Thyroid gland (tissue), 4 donors: ENCODE measurements around the gene CACUL1. TPM values are rescaled to one million over a fixed set of nuclear protein-coding genes. Genes with fewer than 3 reads are reported as not detected.

Experiments
- DNase-seq, 2 donors: peaks; one replicate each; pipeline ENCODE4 v3.0.0-alpha.2; 2019
- H3K27ac ChIP-seq, 3 donors: fragments of 200-600 bp; sonication (generic); 1 replicate in 2 of 3; 2 replicates in 1 of 3; pipeline ENCODE4 v1.5.1; 2016 to 2019; ENCODE audit warnings: mild to moderate bottlenecking in 1 of 3, moderate library complexity in 1 of 3
- H3K27me3 ChIP-seq: fragments of 200-600 bp; sonication (generic); one replicate; pipeline ENCODE4 v1.5.1; 2019
- H3K36me3 ChIP-seq, 2 donors: fragments of 200-600 bp; sonication (generic); one replicate each; pipeline ENCODE4 v1.5.1; 2016 to 2019
- H3K4me1 ChIP-seq, 2 donors: fragments of 200-600 bp; sonication (generic); one replicate each; pipeline ENCODE4 v1.5.1; 2017 to 2019
- H3K4me3 ChIP-seq, 3 donors: fragments of 200-600 bp; sonication (generic); replicated peaks in 1 of 3; 1 replicate in 2 of 3; 2 replicates in 1 of 3; pipeline ENCODE4 v1.5.1; 2016; ENCODE audit warnings: mild to moderate bottlenecking in 1 of 3
- H3K9me3 ChIP-seq: fragments of 200-600 bp; sonication (generic); one replicate; pipeline ENCODE4 v1.5.1; 2017
- POLR2A ChIP-seq, 2 donors: fragments of 450-650 bp; IDR thresholded peaks; one replicate each; pipeline ENCODE4 v1.6.1; 2017; ENCODE audit warnings: antibody characterized with exemption in 2 of 2, mild to moderate bottlenecking in 2 of 2, moderate library complexity in 1 of 2
- WGBS, 2 donors: methylation state at CpG; one replicate each; pipeline ENCODE4 v1.1.5; 2017; 5-methylcytosine and 5-hydroxymethylcytosine counted together
- intact Hi-C: fragments of 100-400 bp; cut with DNase I; formaldehyde crosslinking; loops from one replicate; pipeline ENCODE4 v1.15.1; 2023
- total RNA-seq, 4 donors: library from RNA; depleted of rRNA; stranded (reverse); fragments of >200 nt; gene quantifications; one replicate each; pipeline ENCODE4 v1.2.3, GENCODE V29; 2016
- TF ChIP-seq, protein P1 (sequence below), 6 experiments: fragments of 200-600 bp in 3 of 6; fragments of 450-650 bp in 3 of 6; sonication (generic) in 3 of 6; IDR thresholded peaks; one replicate each; pipeline ENCODE4 v1.5.1; 2016 to 2019; ENCODE audit warnings: antibody characterized with exemption in 6 of 6, mild to moderate bottlenecking in 2 of 6, inconsistent platforms in 1 of 6, moderate library complexity in 1 of 6

Gene CACUL1
- 10 to 100 TPM; 23.0 to 36.8 (median 31.5) TPM for total RNA-seq

DNA sequence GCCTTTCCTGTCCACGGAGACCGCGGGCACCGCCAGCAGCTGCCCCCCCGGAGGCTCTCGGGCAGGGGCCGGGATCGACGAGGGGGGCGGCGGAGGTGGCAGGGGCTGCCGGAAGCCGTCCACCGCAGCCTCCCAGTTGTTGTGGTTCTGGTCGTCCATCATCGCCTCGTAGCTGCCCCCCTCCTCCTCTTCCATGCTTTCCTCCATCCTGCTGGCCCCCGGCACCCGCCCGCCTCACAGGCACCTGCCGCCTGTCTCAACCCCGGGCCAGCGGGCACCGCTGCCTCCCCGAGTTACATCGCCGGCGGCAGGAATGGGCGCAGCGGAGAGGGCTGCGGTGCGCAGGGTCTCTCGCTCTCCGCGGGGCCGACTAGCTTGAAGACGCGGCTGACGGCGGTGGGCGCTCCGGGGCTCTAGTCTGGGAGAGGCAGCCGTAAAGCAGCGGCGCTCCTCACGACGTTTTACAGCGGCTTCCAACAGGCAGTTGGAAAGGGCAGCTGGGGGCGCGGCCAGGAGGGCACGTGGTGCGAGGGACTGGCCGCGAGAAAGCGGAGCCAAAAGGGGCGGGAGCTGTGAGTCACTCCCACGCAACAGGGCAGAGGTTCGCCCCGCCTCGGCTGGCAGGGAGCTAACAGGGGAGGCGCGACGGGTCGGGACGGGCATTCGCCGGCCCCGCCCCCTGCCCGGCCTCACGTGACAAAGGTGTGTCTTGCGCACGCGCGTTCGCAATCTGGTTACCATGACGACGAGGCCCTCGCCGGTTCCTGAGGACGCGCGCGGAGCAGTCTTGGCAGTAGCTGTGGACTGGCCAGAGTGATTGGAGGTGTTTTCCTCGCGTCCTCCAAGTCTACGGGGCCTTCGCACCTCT is at the start of gene CACUL1:
Gene CACUL1, minus strand, starts transcription at position 415 of the 868 bp plus-strand sequence. Its CDS starts 208 bp downstream, at position 207.
- WGBS, 2 donors = 0% methylated on average over 3 to 53 of the region's 87 CpGs
- Histone ChIP-seq H3K9me3 (no peaks in the 10 kb centered on the region), H3K27ac (peak within 1 kb of the TSS; percentile 89 to 94 (median 92)), H3K4me1 (peaks cover 24 to 27% of the 10 kb centered on the region in 2 donors), H3K36me3 (no peaks in the 10 kb centered on the region), H3K4me3 (peak within 1 kb of the TSS; percentile 75 to 96 (median 90)), H3K27me3 (no peaks in the 10 kb centered on the region)
- intact Hi-C loops = no loop called here
- peak; percentile 100 for DNase-seq
- TF ChIP-seq, protein P1, sequence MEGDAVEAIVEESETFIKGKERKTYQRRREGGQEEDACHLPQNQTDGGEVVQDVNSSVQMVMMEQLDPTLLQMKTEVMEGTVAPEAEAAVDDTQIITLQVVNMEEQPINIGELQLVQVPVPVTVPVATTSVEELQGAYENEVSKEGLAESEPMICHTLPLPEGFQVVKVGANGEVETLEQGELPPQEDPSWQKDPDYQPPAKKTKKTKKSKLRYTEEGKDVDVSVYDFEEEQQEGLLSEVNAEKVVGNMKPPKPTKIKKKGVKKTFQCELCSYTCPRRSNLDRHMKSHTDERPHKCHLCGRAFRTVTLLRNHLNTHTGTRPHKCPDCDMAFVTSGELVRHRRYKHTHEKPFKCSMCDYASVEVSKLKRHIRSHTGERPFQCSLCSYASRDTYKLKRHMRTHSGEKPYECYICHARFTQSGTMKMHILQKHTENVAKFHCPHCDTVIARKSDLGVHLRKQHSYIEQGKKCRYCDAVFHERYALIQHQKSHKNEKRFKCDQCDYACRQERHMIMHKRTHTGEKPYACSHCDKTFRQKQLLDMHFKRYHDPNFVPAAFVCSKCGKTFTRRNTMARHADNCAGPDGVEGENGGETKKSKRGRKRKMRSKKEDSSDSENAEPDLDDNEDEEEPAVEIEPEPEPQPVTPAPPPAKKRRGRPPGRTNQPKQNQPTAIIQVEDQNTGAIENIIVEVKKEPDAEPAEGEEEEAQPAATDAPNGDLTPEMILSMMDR (IDR thresholded peaks at IDR 0.05) = no peak
- TF ChIP-seq POLR2A (IDR thresholded peaks at IDR 0.05) = peak in 1 of 2 donors; percentile 98

DNA sequence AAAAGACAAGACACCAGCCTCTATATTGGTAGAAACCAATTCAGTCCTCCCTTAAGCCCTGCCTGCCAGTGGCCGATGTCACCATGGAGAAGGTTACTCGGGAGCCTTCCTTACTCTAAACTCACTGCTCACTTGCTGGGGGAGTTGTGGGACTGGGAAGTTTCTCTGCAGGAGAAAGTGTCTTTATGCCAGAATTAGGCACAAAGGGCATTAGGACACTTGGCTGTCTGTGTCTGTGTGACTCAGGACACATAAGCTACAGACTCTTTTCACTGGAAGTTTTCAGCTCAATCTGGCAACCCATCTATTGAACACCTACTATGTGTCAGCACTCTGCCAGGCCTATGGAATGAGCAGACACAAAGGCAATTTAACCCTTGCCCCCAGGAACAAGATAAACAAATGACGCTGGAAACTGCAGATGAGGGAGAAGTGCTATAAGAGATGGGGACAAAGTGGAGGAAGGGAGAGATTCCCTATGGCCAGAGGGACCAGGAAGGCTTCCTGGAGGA is 49.5 kb upstream of the CACUL1 start:
- H3K4me3 ChIP-seq = no peak overlapping the region
- no peak for TF ChIP-seq POLR2A (IDR thresholded peaks at IDR 0.05)
- TF ChIP-seq, protein P1 (IDR thresholded peaks at IDR 0.05) = no peak
- intact Hi-C loops = loop anchor here (10.0 kb wide), 1 partner anchor 240 kb away; no protein-coding TSS in a partner anchor
- no peaks in the 10 kb centered on the region for H3K9me3 ChIP-seq
- WGBS, 2 donors = 51 to 58% methylated on average over 3 of the region's 3 CpGs
- no peak overlapping the region for H3K27ac ChIP-seq
- no peaks in the 10 kb centered on the region for H3K36me3 ChIP-seq
- DNase-seq = no peak
- no peaks in the 10 kb centered on the region for H3K27me3 ChIP-seq
- H3K4me1 ChIP-seq = no peaks in the 10 kb centered on the region

DNA sequence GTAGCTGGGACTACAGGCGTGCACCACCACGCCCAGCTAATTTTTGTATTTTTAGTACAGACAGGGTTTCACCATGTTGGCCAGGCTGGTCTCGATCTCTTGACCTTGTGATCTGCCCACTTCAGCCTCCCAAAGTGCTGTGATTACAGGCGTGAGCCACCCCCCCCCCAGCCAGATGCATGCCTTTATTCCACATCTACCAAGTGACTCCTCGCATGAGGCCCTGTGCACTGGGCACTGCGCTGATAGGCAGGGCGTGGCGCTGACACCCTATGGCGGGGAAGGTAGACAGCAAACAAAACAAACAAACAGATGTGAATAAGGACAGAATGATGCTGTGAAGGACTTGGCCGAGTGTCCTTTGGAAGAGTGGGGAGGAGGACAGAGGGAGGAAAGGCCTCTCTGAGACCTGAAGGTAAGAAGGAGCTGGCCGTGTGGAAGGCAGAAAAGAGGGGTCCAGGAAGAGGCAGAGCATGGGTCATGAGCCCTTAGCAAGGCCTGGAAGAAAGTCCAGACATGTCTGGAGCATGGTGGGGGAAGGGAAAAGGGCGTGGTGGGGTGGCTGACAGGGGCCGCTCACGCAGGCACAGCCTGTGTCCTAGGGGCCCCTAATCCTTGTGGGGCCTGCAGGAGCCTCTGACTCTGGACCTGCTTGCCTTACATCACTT is 47.5 kb upstream of the CACUL1 start:
- intact Hi-C loops = loop anchor here (10.0 kb wide), 1 partner anchor 237 kb away; no protein-coding TSS in a partner anchor

DNA sequence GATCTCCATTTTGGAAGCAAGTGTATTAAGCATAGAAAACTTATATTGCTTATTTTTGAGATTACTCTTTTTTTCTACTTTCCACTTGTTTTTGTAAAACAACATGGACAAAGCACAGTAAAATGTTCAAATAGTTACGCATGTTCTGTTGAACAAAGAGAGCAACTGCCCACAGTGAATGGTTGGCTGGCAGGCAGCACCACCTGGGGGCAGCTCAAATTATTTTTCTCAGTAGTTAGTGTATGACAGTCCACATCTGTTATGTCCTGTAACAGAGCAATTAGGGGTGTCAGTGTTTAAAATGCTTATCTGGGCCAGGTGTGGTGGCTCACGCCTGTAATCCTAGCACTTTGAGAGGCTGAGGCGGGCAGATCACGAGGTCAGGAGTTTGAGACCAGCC is 46.1 kb upstream of the CACUL1 start:
- peak; percentile 55 to 65 for DNase-seq

More for the DNA sequence above, 47.5 kb upstream of the CACUL1 start:
- H3K27me3 ChIP-seq = no peaks in the 10 kb centered on the region
- H3K4me1 ChIP-seq = no peaks in the 10 kb centered on the region
- no peak overlapping the region for H3K4me3 ChIP-seq
- WGBS, 2 donors = 85 to 94% methylated on average over 14 of the region's 14 CpGs
- no peaks in the 10 kb centered on the region for H3K9me3 ChIP-seq
- TF ChIP-seq POLR2A (IDR thresholded peaks at IDR 0.05) = no peak
- TF ChIP-seq, protein P1 (IDR thresholded peaks at IDR 0.05) = no peak
- H3K27ac ChIP-seq = no peak overlapping the region
- H3K36me3 ChIP-seq = no peaks in the 10 kb centered on the region
- no peak for DNase-seq

More for the DNA sequence above, 46.1 kb upstream of the CACUL1 start:
- WGBS, 2 donors = 72 to 81% methylated on average over 4 of the region's 4 CpGs
- Histone ChIP-seq H3K27ac (no peak overlapping the region), H3K9me3 (no peaks in the 10 kb centered on the region), H3K4me3 (no peak overlapping the region), H3K27me3 (no peaks in the 10 kb centered on the region), H3K36me3 (no peaks in the 10 kb centered on the region), H3K4me1 (no peaks in the 10 kb centered on the region)
- TF ChIP-seq POLR2A (IDR thresholded peaks at IDR 0.05) = no peak
- TF ChIP-seq, protein P1 (IDR thresholded peaks at IDR 0.05) = peak in 5 of 6 experiments; percentile 50 to 71 (median 60)
- intact Hi-C loops = loop anchor here (10.0 kb wide), 1 partner anchor 236 kb away; no protein-coding TSS in a partner anchor
